HG02943 (cell line): ENCODE results near the gene LIPC.

Experiments
- ATAC-seq: cut with Tn5 transposase; IDR thresholded peaks from one replicate; pipeline ENCODE4 v1.9.1; 2021; ENCODE audit warnings: mild to moderate bottlenecking, low read depth, moderate library complexity; ENCODE audit not compliant: unreplicated experiment

The LIPC gene

DNA sequence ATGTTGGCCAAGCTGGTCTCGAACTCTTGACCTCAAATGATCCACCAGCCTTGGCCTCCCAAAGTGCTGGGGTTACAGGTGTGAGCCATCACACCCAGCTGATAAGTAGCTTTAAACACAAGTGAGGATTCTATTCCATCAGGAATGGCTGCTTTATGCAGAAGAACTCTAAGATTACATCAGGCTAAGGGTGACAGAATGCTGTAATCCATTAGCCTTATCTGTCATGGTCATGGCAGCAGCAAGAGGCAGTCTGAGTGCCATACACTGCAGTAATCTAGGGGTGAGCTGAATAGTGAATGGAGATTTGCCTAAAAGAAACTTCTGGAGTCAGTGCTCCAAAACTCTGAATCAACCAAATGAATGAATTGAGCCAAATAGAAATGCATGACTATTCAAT lies 39.6 kb downstream of the LIPC start:
- ATAC-seq: no peak

DNA sequence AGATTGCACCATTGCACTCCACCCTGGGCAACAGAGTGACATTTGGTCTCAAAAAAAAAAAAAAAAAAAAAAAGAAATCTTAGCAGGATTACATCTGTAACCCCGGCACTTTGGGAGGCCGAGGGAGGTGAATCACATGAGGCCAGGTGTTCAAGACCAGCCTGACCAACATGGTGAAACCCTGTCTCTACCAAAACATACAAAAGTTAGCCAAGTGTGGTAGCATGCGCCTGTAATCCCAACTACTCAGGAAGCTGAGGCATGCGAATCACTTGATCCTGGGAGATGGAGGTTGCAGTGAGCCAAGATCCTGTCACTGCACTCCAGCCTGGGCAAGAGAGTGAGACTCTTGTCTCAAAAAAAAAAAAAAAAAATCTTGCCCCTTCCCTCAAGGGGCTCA lies 40.4 kb downstream of the LIPC start:
- no peak for ATAC-seq

DNA sequence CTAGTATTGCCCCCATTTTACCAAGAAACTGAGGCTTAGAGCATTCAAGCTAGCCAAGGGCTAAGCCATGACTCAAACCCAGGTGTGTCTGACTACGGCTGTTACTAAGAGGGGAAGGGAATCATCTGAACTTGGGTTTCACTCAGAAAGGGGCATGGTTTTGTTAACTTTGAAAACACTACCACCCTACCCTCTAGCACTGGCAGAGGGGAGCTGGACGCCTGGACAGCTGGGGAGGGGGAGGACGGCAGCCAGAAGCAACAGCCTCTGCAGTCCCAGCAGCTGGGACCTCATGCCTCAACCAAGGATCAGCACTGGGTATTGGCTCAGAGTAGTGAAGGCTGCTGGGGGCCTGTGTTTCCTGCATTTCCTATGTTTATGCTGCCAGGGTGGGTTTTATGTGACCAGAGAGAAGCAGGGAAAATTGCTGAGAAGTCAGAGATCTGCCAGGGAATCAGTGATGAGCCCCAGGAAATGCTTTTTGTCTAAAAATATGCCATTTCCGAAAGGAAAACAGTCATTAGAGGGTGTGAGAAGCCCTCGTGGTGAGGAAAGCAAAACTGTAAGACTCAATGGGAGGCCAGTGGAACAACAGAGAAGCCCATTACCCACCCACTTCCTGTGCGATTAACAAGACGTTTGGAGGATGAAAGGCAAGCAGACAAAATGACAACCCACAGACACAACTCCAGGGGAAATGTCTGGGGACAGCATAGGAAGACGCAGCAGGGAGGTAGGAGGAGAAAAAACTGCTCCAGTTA lies 41.2 kb downstream of the LIPC start:
- ATAC-seq: no peak

DNA sequence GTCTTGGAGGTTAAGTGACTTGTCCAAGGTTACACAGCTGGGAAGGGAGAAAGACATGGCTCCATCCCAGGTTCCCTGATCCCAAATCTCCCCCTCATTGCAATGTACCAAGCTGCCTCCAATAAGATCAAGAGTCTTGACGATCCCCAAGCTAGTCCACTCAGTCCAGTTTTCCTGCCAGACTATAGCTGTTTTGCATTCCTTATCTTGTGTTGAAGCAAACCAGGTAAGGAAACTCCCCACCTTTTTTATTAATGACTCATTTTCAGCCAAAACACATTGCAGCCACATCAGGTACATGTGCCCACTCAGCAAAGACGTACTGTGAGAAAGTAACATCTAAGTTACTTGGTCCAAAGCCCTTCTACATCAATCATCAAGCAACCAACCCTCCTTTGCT lies 41.9 kb downstream of the LIPC start:
- ATAC-seq: no peak

DNA sequence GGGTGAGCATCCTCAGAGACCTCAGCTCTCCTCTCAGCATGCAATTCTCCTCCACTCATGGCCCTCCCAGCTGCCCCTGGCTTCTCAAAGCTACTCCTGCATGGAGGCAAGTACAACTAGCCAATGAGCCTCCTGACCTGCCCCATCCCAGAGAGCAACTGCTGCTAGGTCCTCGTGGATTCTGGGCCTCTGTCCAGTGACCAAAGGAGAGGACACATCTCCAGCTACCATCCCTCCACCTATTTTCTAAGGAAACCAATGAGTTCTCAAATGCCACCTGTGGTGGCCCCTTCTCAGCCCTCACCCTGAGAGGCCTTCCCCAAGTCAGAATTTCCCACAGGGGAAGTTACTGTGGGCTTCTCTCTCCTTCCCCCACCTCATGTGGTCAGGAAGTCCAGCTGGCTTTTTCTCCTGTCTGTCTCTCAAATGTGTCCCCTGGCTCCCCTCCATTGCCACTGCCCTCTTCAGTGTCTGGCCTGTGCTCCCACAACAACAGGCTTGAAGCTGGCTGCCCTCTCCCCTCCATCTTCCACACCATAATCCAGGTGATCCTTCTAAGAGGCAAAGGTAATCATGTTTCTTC lies 43.0 kb downstream of the LIPC start:
- ATAC-seq: no peak

DNA sequence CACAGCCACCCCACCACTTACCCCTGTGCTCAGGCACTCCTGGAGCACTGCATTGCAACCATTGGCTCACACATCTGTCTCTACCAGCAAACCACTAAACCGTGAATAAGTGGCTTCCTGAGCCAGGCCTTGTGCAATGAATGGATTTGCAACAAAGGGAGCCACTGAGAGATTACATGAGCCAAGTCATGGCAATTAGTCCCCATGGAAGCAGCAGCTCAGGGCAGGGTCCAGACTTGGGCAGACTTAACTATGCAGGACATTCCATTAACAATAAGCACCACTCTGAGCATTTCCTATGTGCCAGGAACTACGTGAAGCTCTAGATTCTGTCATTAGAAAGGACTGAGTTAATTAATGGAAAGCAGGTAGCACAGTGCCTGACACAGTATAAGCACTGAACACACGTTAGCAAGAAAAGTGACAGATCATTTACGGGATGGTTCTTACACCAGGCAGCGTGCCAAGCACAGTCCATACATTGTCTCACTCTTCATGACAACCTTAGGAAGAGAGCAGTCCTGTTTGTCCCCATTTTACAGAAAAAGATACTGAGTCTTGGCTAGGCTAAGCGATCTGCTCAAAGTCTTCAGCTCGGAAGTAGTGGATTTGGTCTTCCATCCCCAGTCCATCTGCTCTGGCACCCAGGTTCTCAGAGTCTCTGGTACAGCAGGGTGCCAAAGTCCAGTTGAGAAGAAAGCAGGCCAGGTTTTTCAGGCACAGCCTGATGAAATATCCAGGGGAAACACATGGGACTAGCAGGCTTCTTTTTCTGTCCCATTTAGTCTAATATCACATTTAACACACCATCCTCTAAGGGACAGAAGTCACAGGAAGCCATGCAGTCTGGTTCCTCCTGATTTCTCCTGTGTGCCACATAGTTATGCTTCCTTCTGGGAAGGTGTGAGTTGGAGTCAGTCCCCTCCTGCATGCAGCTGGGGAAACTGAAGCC lies 44.1 kb downstream of the LIPC start:
- no peak for ATAC-seq

DNA sequence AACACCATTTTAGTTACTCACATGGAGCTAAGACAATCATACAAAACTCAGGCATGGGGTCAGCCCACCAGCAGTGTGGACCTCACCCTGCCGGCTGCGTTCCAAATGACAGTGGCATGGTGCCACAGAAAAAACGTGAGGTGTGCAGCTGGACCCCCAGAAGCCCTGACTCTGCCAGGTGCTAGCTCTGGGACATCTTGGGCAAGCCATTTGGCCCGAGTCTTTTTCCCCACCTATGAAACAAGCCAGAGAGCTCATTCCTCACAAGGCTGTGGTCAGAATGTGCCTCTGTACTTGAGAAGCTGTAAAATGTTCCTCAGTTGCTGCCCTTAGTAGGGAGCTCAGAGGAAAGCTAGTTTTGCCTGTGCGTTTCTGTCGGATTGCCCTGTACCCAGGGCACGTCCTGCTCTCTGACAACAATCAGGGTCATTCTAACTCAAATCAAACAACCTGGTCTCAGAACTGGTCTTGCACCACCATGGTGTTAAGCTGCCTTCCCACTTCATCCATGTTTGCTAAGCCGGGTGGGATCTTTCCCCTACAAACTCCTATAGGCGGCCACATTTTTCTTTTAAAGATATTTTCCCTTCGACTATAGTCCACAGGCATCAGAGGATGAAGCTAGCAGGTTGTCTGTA lies 44.9 kb downstream of the LIPC start:
- ATAC-seq: no peak

GRCh38 chr15:58477170-58477569 lies 45.4 kb downstream of the LIPC start:
- no peak for ATAC-seq

DNA sequence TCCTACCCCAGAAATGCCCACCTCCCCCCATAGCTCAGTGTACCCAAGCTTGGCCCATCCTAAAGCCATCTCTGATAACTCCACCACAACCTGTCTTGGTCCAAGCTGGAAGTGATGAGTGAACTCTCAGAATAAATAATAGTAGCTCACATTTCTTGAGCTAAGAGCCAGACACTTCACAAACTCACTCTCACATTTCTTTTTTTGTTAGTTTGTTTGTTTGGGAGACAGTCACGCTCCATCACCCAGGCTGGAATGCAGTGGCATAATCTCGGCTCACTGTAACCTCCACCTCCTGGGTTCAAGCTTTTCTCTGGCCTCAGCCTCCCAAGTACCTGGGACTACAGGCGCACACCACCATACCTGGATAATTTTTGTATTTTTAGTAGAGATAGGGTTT lies 46.2 kb downstream of the LIPC start:
- ATAC-seq: no peak

DNA sequence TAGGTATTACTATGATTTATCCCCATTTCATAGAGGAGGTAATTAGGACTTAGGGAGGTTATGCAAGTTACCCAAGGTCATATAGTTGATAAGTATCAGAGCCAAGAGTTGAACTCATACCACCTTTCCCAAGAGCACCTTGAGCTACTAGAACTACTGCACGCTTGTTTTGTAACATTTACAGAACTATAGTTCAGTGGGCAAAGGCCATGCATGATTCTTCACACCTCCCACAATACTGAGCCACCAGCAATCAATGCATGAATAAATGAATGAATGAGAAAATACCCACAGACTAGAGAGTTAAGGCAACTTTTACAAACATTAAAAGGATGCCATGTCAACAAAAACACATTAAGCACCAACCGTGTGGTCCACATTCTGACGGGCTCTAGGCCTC lies 46.8 kb downstream of the LIPC start:
- ATAC-seq: no peak

- no peak for ATAC-seq
Measured at GRCh38 chr15:58479941-58480340, 48.1 kb downstream of the LIPC start.

GRCh38 chr15:58483376-58483775 lies 51.6 kb downstream of the LIPC start:
- ATAC-seq: no peak

GRCh38 chr15:58484791-58485600 lies 53.2 kb downstream of the LIPC start:
- no peak for ATAC-seq

- no peak for ATAC-seq
Measured at GRCh38 chr15:58486062-58486461, 54.3 kb downstream of the LIPC start.

DNA sequence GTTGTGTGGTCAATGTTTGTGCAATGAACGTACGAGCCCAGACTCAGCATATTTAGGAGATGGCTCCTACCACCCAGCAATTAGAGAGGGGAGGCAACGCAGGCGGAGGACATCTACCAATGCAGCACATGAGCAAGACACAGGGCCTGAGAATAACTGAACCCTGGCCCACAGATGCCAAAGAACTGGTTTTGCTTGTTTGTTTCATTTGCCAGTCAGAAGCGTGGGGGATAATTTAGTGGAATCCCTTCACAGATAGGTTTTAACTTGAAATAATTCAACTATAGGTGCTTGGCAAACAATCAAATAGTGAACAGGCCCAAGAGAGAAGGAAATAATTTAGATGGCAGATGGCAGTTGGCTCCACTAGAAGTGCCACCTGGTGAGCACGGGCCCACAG lies 54.8 kb downstream of the LIPC start:
- ATAC-seq: no peak

DNA sequence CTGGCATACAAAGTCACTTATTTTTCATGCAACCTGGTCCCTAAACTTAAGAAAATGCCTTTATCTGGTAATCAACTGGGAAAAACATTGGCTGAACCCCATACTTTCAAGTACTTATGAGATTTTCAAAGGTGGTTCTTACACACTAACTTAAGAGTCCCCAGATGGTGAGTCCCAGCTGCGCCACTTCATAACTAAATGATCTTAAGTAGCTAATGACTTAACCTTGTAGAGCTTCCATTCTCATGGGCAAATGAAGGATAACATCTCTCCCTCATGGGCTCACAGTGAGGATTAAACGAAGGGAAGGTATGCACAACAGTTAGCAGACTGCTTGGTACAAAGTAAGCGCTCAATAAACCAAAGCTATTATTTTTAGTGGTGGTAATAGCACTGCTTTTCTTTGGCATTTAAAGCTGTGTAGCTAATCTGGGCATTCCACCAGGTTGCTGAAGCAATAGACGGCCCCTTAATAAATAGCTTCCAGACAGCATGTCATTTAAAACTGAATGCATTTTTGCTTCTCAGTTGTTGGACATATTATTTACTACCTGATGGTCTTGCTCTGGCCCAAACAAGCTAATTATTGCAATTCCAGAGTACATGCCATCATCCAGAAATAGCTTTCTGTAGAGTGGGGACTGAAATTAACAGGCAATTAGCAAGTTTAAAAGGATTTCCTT lies 55.4 kb downstream of the LIPC start:
- ATAC-seq: no peak

DNA sequence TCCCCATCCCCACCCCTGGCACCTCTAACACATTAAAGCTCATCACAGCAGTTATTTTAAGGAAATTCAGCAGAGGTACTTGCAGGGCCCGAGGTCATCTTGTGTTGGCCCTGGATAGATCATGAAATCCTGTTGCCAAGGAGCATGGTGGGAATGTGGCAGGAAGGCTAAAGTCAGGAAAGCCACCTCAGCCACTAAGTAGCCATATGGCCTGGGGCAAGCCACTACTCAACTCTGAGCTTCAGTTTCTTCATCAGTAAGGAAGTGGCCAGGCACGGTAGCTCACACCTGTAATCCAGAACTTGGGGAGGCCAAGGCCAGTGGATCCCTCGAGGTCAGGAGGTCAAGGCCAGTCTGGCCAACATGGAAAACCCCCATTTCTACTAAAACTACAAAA lies 55.9 kb downstream of the LIPC start:
- ATAC-seq: no peak

GRCh38 chr15:58489289-58490085 lies 57.7 kb downstream of the LIPC start:
- ATAC-seq: no peak
